ENCODE measurements around the gene CCDC30.

DNA sequence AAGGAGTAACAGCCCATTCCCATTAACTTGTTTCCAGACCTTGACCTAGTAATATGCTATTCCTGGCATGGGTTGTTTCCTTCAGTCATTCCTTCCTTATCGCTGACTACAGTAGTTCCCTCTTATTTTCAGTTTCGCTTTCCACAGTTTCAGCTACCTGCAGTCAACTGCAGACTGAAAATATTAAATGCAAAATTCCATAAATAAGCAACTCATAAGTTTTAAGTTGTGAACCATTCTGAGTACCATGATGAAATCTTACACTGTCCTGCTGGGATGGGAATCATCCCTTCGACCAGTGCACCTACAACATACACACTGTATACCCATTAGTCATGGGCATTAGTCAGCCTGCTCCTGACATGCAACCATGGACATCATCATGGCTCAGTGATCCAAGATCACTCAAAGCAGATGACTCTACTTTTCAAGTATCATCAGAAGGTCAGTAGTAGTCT is 66.7 kb downstream of the CCDC30 start:
- TF ChIP-seq SMC3 (conservative IDR thresholded peaks at IDR 0.05; ENCODE audit: insufficient read depth, low read depth, low read length) = no peak
- TF ChIP-seq FOXK1 (CRISPR knock-in tag; IDR thresholded peaks at IDR 0.05; ENCODE audit: borderline replicate concordance) = no peak
- TF ChIP-seq MYC (IDR thresholded peaks at IDR 0.05; ENCODE audit: low read depth, low read length) = no peak
- no peak for TF ChIP-seq MYC (CRISPR knock-in tag; IDR thresholded peaks at IDR 0.05; ENCODE audit: borderline replicate concordance, low read depth)
- TF ChIP-seq SIN3A (IDR thresholded peaks at IDR 0.05; ENCODE audit: borderline replicate concordance in 2 of 2, control insufficient read depth in 1 of 2, low read depth in 2 of 2, low read length in 2 of 2) = no peak
- TF ChIP-seq SOX6 (IDR thresholded peaks at IDR 0.05) = no peak
- TF ChIP-seq PHB2 (IDR thresholded peaks at IDR 0.05; ENCODE audit: low read depth) = no peak
- TF ChIP-seq, protein P1, sequence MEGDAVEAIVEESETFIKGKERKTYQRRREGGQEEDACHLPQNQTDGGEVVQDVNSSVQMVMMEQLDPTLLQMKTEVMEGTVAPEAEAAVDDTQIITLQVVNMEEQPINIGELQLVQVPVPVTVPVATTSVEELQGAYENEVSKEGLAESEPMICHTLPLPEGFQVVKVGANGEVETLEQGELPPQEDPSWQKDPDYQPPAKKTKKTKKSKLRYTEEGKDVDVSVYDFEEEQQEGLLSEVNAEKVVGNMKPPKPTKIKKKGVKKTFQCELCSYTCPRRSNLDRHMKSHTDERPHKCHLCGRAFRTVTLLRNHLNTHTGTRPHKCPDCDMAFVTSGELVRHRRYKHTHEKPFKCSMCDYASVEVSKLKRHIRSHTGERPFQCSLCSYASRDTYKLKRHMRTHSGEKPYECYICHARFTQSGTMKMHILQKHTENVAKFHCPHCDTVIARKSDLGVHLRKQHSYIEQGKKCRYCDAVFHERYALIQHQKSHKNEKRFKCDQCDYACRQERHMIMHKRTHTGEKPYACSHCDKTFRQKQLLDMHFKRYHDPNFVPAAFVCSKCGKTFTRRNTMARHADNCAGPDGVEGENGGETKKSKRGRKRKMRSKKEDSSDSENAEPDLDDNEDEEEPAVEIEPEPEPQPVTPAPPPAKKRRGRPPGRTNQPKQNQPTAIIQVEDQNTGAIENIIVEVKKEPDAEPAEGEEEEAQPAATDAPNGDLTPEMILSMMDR (IDR thresholded peaks at IDR 0.05 in 2 of 3, conservative IDR thresholded peaks at IDR 0.05 in 1 of 3; ENCODE audit: insufficient read depth in 2 of 3, low read depth in 1 of 3, low read length in 3 of 3) = no peak
